ENCODE data around the gene ATP6V1G1. TPM values are rescaled to one million over a fixed set of nuclear protein-coding genes. Genes with fewer than 3 reads are reported as not detected.
"Not testable (repeated sequence)": the region's sequence is repeated elsewhere in the genome, so short reads cannot be mapped to it uniquely, and the experiment has no call there.

The ATP6V1G1 gene
- total RNA-seq, 1 donor from 2014 or later = 156 TPM

DNA sequence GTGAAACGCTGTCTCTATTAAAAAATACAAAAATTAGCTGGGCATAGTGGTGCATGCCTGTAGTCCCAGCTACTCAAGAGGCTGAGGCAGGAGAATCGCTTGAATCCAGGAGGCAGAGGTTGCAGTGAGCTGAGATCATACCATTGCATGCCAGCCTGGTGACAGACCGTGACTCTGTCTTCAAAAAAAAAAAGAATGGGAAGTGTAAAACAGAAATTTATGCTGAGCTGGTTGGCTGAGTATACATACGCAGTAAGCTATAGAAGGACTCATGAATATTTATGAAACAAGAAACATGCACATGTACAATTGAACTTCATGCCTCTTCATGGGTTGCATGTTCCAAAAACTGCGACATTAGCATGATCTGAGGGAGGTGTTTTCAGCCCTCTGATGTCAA is 10.8 kb upstream of the ATP6V1G1 start:
- not testable (repeated sequence) for DNase-seq (ENCODE audit: extremely low read depth, low read depth, low spot score)

DNA sequence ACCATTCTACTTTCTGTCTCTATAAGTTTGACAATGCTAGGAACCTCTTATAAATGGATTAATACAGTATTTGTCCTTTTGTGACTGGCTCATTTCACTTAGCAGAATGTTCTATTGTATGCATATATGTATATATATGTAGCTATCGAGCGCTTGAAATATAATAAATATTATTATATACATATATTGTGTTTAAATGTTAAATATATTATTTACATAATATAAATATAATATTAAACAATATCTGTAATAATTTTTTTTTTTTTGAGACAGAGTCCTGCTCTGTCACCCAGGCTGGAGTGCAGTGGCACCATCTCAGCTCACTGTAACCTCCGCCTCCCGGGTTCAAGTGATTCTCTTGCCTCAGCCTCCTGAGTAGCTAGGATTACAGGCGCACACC is 9.4 kb upstream of the ATP6V1G1 start:
- DNase-seq (ENCODE audit: extremely low read depth, low read depth, low spot score) = not testable (repeated sequence)

DNA sequence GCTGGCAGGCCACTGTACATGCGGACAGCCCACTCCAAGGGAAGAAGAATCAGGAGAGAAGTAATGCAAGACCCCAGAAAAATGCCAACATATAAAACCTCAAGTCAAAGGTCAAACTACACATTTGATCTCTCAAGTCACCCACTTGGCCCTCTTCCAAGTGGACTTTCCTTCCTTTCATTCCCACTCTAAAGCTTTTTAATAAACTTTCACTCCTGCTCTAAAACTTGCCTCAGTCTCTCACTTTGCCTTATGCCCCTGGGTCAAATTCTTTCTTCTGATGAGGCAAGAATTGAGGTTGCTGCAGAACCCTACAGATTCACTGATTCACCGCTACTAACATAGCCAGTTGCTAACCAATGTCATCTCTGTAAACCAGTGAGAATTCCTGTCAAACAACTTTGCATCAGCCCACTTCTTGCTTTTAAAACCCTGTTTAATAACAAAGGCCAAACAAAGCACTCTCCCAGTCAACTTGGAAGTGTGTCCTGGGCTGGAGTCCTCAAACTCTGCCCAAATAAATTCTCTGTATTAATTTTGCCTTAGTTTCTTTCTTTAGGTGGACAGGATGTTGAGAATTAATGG is 6.9 kb upstream of the ATP6V1G1 start:
- no peak for DNase-seq (ENCODE audit: extremely low read depth, low read depth, low spot score)

DNA sequence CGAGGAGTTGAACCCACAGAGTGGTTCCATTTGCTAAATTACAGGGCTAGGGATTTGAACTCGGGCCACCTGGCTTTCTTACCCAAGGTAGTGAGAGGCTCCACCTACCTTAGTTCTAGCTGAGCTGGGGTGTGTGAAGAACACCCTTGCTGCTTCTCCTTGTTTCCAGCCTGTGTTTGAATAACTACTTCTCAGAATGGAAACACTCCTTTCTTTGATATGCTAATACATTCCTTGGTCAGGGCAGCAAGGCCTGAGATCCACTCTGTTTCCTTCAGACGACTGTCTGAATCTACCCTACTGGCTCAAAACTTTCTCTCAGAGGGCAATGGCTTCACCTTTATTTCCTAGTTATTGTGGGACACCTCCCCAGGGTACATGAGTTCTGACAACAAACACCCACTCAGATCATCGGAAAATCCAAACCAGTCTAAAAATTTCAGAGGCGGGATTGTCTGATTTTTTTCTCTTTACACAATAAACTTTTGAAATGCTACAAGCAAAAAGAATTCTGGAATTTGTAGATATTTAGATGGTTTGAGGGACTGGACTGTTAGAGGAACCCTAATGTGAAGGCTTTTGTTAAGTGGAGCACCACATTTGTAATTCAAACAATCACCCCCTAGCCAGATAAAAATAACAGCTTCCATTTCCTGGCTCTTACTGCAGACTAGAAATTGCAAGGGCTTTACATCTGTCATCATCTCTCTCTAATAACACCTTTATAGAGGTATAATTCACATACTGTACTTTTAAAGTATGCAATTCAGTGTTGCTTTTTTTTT is 4.0 kb upstream of the ATP6V1G1 start:
- DNase-seq (ENCODE audit: extremely low read depth, low read depth, low spot score) = no peak

DNA sequence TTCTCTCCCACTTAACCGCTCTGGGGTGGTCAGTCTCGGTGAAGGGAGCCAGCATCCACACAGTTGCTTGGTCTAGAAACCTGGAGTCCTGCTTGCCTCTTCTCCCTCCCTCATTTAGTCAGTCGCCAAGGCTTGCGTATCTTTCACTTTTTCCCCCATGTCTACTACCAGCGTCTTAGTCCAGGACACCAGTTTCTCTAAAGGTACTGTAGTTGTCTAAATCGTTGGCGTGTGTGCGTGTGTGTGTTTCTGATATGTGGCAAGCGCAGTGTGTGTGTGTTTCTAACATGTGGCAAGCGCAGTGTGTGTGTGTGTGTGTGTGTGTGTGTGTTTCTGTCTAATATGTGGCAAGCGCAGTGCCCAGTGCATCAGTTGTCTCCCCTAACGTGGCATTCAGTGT is 641 bp downstream of the ATP6V1G1 start:
- no peak for DNase-seq (ENCODE audit: extremely low read depth, low read depth, low spot score)

DNA sequence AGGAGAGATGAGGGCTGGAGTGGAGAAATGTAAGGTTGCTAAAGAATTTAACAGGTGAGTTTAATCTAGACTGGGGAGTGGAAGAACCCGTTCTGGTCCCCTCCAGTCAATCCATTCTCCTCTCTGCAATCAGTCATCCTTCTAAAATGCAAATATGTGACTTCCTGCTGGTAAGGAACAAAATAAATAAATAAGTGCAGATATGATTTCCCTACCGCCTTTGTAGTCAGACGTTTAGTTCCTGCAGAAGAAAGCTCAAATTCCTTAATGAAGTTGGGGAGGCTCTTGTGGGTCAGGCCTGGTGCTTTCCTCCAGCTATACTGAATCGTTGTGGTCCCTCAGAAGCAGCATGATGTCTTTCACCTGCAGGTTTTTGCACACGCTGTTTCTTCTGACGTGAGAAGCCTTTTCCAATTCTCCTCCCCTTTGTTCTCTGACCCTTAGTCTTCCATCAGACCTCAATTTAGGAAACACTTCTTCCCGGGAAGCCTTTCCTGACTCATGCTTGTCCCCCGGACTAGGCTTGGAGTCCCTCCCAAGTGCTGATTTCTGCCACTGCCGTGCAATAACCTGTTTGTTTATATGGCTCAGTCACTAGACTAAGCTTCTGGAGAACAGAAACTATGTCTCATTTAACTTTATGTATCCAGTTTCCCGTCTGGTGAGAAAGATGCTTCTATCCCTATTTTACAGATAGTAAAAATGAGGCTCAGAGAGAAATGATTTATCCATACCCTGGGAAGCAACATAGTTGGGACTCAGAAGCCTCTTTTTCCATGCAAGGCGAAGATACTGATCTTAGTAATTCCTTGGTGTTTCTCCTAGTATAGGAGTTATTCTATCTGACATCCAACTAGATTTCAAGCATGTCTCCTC is 1.3 kb downstream of the ATP6V1G1 start:
- no peak for DNase-seq (ENCODE audit: extremely low read depth, low read depth, low spot score)

DNA sequence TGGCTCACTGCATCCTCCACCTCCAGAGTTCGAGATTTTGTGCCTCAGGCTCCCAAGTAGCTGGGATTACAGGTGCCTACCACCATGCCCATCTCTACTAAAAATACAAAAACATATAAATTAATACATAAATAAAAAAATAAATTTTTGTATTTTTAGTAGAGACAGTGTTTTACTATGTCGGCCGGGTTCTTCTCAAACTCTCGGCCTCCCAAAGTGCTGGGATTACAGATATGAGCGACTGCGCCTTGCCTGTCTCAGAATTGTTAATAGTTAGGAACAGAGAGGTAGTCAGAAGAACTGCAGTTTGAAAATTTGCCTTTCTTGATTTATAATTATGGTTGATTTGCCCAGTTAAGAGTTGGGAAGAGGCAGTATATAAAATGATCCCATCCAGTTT is 2.8 kb downstream of the ATP6V1G1 start:
- no peak for DNase-seq (ENCODE audit: extremely low read depth, low read depth, low spot score)

DNA sequence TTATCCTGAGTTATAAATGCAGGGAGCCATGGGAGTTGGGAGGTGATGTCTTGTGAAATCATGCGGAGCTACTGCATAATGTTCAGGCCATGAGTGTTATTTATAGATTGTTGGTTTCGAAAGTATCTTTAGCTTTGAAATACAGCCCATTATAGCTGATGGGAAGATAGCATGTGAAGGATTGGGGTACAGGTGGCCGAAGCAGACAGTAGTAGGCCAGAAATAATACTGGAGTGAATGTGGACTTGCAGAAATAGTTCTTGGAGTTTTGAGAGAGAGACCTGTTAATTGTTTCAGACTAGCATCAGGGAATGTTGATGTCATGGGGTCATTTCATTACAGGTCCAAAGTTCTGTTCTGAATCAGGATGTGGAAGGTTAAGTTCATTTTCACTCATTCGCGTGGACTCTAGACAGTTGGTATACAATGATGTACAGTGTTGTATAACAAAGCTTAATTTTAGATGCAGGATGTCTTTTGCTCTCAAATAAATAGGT is 3.8 kb downstream of the ATP6V1G1 start:
- no peak for DNase-seq (ENCODE audit: extremely low read depth, low read depth, low spot score)

DNA sequence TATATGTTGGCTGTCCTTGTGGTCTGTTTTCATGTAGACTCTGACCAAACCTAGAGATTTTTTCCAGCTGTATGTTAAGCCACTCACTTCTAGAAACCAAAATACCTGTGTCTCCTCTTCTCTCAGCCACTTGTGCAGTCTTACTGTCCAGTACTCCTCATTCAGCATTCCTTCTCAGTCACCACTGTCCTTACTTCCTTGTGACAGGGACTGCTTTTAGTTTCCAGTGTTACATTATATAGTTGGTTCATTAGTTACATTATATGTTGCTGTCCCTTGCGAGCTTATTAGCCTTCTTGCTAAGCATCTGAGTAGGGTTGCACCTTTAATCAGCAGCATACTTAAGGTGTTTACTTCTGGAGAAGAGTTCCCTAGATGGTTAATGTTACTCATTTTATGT is 4.3 kb downstream of the ATP6V1G1 start:
- DNase-seq (ENCODE audit: extremely low read depth, low read depth, low spot score) = no peak

DNA sequence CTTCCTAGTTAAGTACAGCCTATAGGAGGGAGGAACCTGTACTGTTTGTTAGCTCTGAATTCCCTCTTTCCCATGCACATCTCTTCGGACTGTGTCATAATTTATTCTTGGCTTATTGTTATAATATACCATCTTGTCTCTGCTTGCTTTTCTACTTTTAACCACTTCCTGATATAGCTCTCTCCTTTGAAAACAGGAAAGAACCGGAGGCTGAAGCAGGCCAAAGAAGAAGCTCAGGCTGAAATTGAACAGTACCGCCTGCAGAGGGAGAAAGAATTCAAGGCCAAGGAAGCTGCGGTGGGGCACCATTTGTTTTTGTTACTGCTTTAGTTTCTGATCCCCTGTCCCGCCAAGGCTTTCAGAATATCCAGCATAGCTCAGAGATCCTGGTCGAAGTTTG is 4.8 kb downstream of the ATP6V1G1 start:
- no peak for DNase-seq (ENCODE audit: extremely low read depth, low read depth, low spot score)

DNA sequence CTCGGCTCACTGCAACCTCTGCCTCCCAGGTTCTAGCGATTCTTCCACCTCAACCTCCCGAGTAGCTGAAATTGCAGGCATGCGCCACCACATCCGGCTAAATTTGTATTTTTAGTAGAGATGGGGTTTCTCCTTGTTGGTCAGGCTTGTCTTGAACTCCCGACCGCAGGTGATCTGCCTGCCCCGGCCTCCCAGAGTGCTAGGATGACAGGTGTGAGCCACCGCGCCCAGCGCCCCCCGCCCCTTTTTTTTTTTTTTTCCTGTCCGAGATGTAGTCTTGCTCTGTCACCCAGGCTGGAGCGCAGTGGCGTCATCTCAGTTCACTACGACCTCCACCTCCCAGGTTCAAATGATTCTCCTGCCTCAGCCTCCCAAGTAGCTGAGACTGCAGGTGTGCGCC is 6.6 kb downstream of the ATP6V1G1 start:
- no peak for DNase-seq (ENCODE audit: extremely low read depth, low read depth, low spot score)

DNA sequence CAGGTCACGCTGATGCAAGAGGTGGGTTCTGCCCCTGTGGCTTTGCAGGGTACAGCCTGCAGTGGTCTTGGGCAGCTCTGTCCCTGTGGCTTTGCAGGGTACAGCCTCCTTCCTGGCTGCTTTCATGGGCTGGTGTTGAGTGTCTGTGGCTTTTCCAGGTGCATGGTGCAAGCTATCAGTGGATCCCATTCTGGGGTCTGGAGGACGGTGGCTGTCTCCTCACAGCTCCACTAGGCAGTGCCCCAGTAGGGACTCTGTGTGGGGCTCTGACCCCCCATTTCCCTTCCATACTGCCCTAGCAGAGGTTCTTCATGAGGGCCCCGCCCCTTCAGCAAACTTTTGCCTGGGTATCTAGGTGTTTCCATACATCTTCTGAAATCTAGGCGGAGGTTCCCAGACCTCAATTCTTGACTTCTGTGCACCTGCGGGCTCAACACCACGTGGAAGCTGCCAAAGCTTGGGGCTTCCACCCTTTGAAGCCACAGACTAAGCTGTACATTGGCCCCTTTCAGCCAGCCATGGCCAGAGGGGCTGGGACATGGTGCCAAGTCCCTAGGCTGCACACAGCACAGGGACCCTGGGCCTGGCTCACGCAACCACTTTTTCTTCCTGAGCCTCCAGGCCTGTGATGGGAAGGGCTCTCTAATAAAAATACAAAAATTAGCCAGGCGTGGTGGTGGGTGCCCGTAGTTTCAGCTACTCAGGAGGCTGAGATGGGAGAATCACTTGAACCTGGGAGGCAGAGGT is 13.1 kb downstream of the ATP6V1G1 start:
- not testable (repeated sequence) for DNase-seq (ENCODE audit: extremely low read depth, low read depth, low spot score)

DNA sequence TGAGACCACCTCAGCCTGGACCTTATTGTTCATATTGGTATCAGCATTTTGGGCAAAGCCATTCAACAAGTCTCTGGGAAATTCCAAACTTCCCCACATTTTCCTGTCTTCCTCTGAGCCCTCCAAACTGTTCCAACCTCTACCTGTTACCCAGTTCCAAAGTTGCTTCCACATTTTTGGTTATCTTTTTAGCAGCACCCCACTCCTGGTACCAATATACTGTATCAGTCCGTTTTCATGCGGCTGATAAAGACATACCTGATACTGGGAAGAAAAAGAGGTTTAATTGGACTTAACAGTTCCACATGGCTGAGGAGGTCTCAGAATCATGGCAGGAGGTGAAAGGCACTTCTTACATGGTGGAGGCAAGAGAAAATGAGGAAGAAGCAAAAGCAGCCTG is 14.2 kb downstream of the ATP6V1G1 start:
- DNase-seq (ENCODE audit: extremely low read depth, low read depth, low spot score) = not testable (repeated sequence)

DNA sequence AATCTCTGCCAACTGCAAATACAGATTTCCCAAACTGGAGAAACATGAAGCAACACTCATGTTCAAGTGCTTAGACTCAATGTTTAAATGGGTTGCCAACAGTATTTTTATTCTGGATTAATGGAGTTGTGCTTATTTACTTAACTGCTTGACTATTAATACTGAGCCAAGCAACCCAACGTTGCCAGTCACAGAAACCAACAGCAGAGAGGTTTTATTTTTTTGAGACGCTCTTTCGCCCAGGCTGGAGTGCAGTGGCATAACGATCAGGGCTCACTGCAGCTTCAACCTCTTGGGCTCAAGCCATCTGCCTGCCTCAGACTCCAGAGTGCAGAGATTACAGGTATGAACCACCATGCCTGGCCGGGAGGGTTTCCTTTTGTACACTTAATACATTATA is 15.1 kb downstream of the ATP6V1G1 start:
- DNase-seq (ENCODE audit: extremely low read depth, low read depth, low spot score) = no peak

DNA sequence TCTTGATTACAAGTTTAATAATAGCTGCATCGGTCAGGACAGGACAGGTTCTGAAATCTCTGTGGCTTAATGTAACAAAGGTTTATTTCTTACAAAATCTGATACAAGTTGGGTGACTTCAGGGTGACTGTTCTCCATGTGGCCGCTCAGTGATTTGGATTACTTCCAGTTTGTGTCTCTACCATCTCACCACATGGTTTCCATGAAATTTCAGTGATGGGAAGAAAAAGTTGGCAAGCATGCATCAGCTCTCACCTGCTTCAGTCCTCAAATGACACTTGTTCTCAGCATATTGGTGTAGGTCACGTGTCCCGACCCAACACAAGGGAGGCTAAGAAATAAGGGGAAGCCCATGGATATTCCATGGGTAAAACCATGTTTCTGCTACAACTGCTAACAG is 15.7 kb downstream of the ATP6V1G1 start:
- no peak for DNase-seq (ENCODE audit: extremely low read depth, low read depth, low spot score)

DNA sequence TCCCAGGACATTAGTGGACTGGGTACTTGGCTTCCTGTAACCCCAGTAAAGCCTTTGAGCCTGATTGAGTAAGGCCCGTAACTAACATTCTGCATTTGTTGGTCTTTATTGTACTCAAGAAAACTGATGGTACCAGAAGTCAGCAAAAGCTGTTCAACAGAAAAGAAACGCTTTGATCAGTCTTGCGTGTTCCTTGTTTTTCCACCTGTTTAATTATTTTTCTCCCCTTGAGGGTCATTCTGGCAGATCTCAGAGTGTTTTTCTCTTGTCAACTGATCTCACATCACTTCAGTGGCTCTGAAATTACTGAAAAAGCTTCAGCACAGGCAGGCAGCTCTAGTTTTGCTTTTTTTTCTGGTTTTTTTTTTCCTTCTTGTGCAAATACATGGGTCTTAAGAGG is 17.4 kb downstream of the ATP6V1G1 start:
- no peak for DNase-seq (ENCODE audit: extremely low read depth, low read depth, low spot score)

DNA sequence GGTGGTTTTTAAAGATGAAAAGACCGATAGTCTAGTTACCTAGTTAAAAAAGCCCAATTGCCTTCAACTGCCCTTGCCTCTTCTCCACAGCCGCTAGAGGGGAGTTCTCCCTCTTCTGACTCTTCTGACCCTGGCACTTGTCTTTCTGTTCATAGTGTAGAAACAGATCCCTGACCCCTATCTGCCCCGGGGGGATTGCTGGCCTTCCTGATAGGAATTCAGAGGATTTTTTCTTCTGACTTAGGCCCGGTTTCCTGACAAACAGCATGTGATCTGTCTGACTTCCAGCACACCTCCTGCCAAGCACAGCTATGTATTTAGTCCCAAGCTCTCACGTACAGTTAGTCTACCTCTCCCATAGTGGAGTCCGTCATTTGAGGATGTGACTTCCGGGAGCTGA is 18.5 kb downstream of the ATP6V1G1 start:
- no peak for DNase-seq (ENCODE audit: extremely low read depth, low read depth, low spot score)

DNA sequence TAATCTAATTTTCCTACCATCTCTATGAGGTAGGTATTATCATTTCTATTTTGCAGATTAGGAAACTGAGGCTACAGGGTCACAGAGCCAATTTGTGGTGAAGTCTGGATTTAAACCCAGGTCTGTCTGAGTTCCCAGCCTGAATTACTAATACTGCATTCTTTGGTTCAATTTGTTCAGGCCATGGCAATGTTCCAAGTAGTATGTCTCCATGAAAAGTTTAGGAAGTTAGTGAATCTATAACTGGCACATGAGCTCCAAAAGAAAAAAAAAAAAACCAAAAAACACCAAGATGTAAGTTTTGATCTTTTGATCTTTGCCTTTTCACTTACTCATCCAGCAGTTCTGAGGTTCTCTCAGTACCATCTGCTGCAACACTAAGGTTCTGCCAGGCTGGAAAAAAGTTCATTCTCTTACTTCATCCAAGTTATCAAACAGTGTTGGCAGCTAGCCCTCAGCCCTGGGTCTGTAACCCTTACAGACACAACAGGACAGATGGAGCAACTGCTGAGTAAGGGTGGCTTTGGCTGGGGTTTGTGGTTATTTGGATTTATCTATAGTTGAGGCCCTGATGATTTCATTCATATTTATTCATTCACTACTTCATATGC is 19.1 kb downstream of the ATP6V1G1 start:
- DNase-seq (ENCODE audit: extremely low read depth, low read depth, low spot score) = no peak

DNA sequence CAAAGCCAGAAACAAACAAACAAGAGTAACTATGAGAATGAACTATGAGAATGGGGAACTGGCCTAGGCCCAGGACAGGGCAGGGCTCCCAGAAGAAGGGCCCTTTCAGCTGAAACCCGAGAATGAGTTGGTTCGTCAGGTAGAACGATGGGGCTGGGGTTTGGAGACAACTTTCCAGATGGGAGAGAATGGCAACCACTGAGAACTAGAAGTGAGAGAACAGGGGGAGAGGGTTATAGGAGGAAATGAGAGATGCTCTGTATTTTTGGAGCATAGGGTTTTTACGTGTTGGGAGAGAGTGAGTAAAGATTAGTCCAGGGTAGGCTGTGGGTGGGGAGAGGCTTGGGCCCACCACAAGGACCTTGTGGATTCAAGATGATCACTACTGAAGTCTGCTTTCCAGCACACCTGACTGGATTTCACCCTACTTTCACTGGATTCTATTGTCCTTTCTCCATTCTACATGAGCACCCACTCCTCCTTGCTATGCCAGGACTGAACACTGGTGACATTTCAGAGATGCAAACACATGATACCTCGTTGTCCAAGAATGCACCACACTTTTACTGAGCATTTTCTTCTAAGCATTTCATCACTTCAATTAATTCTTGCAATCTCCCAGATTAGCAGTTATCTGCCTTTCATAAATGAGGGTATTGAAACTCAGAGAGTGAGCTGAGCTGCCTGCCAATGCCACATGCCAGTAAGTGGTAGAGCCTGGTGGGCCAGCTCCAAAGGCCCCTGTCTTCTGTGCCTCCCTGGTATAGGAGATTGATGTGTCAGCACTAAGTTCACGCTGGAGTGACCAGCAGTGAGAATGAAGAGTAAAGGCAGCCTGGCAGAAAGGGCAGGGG is 20.3 kb downstream of the ATP6V1G1 start:
- no peak for DNase-seq (ENCODE audit: extremely low read depth, low read depth, low spot score)

DNA sequence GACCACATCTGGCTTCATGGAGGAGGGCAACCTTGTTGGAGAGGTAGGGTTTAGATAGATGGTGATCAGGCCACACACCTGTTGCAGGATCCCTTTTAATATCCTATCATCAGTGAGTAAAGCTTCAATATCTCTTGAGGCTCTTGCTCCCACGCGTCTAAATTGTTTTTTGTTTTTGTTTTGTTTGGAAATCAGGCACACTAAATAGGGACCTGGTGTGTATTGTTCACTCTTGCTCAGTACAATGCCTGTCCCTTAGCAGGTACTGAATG is 20.9 kb downstream of the ATP6V1G1 start:
- DNase-seq (ENCODE audit: extremely low read depth, low read depth, low spot score) = no peak
